ENCODE results near the gene SMG5.
"Not testable (repeated sequence)": the region's sequence is repeated elsewhere in the genome, so short reads cannot be mapped to it uniquely, and the experiment has no call there.

Gene SMG5

DNA sequence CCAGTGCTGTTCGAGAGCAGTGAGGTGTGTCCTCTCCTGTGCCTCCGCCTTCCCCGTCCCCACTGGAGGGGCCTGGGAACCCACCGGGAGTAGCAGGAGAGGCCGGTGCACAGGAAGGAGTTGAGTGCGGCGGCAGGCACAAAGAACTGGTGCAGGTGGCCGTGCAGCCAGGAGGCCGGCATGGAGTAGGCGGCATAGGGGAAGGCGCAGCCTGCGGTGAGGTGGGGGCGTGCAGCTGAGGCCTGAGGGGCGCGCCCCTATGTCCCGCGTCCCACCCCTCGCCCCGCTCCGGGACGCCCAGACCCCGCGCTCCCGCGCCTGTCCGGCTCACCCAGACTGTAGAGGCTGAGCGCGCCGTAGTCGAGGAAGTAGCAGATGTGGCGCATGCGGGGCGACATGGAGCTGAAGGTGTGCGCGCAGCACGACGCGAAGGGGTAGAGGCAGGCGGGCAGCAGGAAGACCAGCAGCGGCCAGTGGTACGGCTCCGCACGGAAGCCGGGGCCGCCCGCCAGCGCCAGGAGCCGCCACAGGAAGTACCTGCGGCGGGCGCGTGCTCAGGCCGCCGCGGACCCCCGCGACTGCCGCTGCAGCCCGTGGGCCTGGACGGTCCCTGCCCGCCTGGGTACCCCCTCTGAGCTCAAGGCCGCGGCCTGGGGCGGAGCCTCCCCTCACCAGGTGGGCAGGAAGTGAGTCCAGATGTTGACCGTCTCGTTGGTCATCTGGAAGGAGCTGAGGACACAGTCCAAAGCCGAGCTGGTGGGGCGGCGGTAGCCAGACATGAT, 37.0 kb downstream of the SMG5 start:
- no peak for DNase-seq (ENCODE audit: low read depth in 2 of 2)

DNA sequence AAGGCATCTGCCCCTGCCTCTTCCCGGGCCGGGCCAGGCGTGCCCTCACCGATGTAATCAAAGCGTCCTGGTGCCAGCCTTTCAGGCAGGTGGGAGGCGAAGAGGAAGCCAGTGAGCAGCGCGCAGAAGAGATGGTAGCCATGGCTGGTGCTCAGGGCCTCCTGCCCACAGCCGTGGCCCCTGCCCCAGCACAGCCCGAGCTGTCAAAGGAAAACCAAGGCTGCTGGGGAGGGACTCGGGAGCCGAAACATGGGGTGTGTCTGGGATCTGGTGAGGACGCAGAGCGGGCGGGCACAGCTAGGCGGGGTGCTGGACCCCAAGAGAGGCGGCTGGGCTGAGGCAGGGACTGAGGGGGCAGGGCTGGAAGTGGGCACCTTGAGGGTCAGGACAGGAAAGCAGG, 37.9 kb downstream of the SMG5 start:
- DNase-seq (ENCODE audit: low read depth in 2 of 2): no peak

DNA sequence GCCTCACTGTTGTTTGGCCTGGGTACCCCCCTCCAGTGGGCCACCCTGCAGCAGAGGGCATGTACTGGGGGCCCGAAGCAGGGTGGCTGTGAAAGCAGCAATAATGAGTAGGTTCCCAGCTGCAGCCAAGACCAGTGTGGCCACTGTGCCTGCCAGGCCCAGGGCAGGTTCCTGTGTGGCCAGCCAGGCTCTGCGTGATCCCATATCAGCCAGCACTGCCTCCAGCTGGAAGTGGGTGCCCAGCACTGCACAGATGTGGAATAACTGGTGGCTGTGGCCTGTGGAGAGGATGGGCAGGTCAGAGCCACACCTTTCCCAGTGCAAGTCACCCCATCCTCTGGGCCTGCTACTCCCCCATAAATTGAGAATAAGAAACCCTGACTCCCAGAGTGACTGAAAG, 38.5 kb downstream of the SMG5 start:
- no peak for DNase-seq (ENCODE audit: low read depth in 2 of 2)

DNA sequence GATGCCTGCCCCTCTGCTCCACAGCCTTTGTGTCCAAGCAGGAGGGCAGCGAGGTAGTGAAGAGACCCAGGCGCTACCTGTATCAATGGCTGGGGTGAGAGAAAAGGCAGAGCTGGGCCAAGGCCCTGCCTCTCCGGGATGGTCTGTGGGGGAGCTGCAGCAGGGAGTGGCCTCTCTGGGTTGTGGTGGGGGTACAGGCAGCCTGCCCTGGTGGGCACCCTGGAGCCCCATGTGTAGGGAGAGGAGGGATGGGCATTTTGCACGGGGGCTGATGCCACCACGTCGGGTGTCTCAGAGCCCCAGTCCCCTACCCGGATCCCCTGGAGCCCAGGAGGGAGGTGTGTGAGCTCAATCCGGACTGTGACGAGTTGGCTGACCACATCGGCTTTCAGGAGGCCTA, 39.9 kb downstream of the SMG5 start:
- DNase-seq (ENCODE audit: low read depth in 2 of 2): no peak

DNA sequence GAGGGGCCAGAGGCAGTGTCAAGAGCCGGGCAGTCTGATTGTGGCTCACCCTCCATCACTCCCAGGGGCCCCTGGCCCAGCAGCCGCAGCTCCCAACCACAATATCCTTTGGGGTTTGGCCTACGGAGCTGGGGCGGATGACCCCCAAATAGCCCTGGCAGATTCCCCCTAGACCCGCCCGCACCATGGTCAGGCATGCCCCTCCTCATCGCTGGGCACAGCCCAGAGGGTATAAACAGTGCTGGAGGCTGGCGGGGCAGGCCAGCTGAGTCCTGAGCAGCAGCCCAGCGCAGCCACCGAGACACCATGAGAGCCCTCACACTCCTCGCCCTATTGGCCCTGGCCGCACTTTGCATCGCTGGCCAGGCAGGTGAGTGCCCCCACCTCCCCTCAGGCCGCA, 40.7 kb downstream of the SMG5 start, which contains the start of gene BGLAP:
TSS of gene BGLAP (plus strand) at position 259 of the 400 bp plus-strand sequence. CDS start at position 307, 48 bp downstream.
- no peak for DNase-seq (ENCODE audit: low read depth in 2 of 2)

DNA sequence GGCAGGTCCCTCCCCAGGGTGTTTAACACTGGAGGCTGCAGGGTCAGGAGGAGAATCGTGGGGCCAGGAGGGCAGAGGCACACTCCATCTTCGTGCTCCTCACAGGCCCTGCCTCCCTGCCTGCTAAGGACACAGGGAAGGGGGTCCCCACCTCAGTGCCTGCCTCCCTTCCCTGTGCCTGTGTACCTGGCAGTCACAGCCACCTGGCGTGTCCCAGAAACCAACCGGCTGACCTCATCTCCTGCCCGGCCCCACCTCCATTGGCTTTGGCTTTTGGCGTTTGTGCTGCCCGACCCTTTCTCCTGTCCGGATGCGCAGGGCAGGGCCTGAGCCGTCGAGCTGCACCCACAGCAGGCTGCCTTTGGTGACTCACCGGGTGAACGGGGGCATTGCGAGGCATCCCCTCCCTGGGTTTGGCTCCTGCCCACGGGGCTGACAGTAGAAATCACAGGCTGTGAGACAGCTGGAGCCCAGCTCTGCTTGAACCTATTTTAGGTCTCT, 41.3 kb downstream of the SMG5 start:
- DNase-seq (ENCODE audit: low read depth in 2 of 2): no peak

DNA sequence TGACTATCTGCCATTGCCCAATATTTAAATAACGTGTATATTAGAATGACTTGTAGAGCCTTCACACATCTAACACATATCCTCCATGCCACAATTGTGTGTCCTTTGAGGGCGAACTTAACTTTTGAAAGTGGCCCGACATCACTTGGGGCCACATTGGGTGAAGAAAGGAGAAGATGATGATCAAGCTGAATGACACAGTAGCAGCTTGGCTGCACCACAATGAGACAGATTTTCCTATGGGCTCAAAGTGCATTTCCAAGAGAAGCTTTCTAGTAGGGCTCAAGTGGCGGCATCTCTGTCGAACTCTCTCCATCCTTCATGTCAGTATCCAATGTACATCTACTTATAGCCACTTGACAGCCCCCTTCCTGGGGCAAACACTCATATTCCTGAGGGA, 44.4 kb downstream of the SMG5 start:
- no peak for DNase-seq (ENCODE audit: low read depth in 2 of 2)

DNA sequence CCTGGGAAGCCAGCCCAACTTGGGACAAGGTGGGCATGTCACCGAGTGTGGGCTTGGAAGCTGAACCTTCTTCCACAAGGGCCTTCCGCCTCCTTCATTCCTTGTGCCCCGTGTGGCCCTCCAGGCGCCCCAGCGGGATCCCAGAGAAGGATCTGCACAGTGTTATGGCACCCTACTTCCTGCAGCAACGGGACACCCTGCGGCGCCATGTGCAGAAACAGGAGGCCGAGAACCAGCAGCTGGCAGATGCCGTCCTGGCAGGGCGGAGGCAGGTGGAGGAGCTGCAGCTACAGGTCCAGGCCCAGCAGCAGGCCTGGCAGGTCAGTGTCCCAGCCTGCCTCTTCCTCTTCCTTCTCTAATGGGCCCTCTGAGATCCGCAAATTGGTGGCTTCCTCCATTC, 46.5 kb downstream of the SMG5 start:
- no peak for DNase-seq (ENCODE audit: low read depth in 2 of 2)

DNA sequence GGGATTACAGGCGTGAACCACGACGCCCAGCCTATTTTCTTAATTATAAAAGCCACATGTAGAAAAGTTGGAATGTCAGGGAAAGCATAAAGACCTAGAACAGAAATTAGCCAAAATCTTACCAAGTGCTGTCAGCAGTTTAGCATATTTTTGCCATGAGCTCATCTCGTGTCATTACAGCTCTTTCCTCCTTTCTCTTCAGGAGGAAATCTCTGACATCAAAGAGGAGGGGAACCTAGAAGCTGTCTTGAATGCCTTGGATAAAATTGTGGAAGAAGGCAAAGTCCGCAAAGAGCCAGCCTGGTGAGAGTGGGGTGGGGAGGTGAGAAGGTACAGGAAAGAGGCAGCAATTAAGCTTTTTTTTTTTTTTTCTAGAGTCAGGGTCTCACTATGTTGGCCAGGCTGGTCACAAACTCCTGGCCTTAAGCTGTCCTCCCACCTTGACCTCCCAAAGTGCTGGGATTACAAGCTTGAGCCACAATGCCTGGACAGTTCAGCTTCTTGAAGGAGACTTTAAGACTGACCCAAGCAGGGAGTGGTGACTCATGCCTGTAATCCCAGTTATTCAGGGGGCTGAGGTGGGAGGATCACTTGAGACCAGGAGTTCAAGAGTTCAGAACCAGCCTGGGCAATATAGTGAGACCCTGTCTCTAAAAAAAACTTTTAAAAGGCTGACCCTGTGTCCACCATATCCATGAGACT, 49.0 kb downstream of the SMG5 start:
- peak; percentile 68 for DNase-seq (ENCODE audit: low read depth in 2 of 2)

DNA sequence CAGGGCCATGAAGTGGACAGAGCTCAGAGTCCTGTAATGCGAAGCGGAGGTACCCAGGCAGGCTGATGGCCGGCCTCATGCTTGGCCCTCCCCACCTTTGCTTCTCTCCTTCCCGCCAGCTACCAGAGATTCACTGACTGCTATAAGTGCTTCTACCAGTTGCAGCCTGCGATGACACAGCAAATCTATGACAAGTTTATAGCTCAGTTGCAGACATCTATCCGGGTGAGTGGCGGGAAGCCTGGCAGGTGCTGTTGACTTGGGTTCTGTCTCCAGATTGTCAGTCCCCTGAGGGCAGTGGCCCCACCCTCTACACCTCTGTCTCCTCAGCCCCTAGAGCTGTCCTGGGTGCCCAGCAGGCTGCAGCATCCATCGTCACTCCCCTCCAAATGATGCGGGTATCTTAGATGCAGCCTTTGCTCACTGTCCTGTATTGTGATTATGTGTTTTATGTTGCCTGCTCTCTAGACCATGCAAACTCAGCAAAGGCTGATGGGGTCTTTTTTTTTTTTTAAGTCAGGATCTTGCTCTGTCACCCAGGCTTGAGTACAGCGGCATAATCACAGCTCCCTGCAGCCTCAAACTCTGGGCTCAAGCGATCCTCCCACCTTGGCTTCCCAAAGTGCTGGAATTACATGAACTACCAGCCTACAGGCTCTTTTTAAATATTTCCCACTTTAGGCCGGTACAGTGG, 50.3 kb downstream of the SMG5 start:
- DNase-seq (ENCODE audit: low read depth in 2 of 2): no peak

DNA sequence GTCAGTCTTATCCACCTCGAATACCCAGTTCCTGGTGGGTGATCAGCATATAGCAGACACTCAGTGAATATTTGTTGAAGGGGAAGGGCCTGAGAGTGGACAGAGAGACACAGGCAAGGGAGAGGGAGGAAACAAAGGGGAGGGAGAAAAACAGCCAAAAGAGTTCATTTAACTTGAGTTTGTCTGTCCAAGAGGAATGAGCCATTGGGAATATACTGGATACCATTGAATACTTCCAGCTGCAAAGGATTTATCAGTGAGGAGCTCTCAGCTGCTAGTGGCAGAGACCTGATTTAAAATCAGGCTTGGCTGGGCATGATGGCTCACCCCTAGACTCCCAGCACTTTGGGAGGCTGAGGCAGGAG, 52.2 kb downstream of the SMG5 start:
- DNase-seq (ENCODE audit: low read depth in 2 of 2): no peak

DNA sequence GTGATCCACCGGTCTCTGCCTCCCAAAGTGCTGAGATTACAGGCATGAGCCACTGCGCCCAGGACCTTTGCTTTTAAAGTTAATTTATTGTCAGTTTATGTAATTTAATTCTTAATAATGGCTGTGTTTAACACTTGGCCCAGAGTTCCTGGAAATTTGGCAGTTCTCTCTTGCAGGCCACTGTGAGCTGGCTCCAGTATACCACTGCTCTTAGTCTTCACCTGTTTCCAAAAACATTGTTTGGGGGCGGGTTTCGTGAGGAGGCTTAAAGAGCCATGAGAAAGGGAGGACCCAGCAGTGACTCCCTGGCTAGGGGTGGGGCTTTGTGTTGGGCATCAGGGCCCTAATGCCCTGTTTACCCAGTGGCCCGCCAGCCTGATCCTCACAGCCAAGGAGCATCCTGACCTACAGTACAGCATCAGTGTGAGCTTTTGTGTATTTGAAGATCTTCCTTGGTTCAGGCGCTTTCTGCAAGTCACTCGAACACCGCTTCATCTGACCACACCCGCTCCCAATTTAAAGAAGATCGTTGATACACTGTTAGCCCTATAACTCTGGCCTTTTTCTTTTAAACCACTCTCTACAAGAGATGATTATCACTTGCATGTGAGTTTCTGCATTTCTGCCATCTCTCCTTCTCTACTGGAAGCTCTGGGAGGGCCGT, 52.7 kb downstream of the SMG5 start:
- no peak for DNase-seq (ENCODE audit: low read depth in 2 of 2)

DNA sequence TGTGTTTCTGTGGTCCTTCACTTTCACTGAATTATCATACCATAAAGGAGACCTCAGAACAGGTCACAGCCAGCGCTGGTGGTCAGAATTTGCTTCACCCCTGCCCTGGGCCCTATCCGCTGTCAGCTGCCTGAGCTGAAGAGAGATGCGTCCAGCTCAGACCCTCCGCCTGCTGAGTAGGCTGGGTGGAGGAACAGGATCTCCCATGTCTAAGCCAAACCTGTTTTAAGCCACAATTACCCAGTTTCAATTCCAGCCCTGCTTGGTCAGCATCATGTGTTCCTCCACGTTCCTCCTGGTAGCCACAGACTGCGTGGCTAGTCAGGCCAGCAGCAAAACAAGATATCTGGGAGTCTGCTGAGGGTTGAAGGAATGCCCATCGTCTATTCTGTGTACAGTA, 54.1 kb downstream of the SMG5 start:
- no peak for DNase-seq (ENCODE audit: low read depth in 2 of 2)

DNA sequence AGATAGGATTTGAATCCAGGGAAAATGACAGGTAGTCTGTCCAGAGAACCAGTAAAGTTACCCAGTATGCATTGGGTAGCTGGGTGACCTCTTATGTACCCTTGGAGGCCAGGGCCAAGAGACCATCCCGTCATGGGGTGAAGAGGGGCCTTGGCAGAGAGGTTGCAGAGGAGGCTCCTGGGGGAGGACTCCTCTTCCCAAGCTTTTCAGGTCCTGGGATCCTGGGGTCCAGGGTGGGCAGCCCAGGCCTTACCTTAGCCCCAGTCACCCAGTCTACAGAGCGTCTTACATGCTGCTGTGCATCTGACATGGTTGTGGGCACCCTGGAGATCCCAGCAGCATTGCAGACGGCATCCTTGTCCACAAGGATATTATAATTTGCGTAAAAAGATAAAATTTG, 55.8 kb downstream of the SMG5 start:
- no peak for DNase-seq (ENCODE audit: low read depth in 2 of 2)

DNA sequence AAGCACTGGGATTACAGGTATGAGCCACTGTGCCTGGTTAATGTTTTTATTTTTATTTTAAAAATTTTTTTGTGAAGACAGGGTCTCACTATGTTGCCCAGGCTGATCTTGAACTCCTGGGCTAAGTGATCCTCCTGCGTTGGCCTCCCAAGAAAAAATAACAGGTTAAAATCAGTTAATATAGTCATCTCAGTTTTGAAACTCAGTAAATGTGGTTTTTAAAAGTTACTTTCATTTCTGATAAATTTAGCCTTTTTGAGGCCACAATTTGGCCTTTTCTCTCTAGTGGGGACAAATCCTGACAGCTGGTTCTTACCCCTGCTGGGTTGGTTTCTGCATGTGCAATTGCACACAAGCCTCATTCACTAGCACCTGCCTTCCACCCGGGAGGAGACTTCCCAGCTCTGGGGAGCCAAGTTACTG, 56.5 kb downstream of the SMG5 start:
- DNase-seq (ENCODE audit: low read depth in 2 of 2): no peak

DNA sequence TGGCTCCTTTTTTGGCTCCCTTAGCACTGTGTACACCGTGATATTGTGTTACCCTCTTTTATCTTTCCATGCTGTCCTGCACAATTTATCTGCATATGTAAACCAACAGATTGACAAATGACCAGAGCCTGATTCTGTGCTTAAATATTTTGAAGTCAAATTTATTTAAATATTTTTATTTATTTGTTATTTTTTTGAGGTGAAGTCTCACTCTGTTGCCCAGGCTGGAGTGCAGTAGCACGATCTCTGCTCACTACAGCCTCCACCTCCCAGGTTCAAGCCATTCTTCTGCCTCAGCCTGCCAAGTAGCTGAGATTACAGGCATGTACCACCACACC, 57.0 kb downstream of the SMG5 start:
- no peak for DNase-seq (ENCODE audit: low read depth in 2 of 2)

DNA sequence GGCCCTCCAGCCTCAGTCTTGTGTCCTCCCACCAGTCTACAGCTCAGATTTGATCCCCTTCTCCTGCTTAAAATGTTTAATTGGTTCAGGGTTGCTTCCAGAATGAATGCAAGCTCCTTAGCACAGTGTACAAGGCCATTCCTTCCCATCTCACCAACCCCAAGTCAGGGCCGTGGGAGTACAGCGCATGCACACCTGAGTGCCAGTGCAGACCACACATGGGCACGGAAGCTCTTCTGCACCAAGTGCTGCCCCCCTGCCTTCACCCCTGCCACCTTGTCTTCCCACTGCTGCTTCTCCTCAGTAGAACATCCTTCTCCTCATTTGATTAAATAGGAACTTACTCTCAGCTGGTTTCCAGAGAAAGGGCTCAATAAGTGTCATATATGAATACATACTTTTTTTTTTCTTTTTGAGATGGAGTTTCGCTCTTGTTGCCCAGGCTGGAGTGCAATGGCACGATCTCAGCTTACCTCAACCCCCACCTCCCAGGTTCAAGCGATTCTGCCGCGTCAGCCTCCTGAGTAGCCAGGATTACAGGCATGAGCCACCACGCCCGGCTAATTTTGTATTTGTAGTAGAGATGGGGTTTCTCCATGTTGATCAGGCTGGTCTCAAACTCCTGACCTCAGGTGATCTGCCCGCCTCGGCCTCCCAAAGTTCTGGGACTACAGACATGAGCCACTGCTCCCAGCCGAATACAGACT, 60.5 kb downstream of the SMG5 start:
- no peak for DNase-seq (ENCODE audit: low read depth in 2 of 2)

DNA sequence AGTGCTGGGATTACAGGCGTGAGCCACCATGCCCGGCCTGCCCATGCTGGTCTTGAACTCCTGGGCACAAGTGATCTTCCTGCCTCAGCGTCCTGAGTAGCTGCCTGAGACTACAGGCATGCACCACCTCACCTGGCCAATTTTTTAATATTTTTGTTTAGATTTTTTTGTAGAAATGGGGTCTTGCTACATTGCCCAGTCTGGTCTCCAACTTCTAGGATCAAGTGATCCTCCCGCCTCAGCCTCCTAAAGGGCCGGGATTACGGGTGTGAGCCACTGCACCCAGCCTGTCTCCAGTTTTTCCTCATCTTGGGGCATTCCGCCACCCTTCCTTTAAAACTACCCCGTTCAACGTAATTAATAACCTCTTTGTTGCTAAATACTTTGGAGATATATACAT, 62.4 kb downstream of the SMG5 start:
- DNase-seq (ENCODE audit: low read depth in 2 of 2): no peak

DNA sequence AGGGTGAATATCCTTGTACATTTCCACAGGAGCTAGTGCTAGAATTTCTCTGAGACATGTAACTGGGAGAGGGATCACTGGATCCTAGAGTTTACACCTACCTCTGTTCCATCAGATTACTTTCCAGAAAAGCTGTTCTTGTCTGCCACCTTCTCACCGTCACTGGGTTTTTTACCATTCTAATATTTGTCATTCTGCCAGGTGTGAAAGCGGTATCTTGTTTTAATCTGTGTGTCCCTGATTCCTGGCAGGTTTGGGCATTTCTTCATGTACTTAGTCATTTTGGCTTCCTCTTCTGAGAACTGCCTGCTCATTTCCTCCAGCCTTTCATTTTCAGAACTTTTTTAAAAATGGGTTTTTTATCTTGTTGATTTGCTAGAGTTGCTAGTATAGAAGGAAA, 64.8 kb downstream of the SMG5 start:
- DNase-seq (ENCODE audit: low read depth in 2 of 2): no peak

DNA sequence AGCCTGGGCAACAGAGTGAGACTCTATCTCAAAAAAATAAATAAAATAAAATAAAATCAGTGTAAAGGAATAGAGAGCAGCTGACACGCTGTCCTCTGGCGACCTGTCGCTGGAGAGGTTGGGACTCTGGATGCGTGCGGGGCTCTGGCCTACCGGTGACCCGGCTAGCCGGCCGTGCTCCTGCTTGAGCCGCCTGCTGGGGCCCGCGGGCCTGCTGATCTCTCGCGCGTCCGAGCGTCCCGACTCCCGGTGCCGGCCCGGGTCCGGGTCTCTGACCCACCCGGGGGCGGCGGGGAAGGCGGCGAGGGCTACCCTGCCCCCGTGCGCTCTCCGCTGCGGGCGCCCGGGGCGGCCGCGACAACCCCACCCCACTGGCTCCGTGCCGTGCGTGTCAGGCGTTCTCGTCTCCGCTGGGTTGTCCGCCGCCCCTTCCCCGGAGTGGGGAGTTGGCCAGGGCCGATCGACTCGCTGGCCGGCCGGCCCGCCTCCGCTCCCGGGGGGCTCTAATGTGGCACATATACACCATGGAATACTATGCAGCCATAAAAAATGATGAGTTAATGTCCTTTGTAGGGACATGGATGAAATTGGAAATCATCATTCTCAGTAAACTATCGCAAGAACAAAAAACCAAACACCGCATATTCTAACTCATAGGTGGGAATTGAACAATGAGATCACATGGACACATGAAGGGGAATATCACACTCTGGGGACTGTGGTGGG, 66.1 kb downstream of the SMG5 start:
- DNase-seq (ENCODE audit: low read depth in 2 of 2): not testable (repeated sequence)
